H1 (cell line): Measurements from ENCODE around the gene TPSD1. TPM values are rescaled to one million over a fixed set of nuclear protein-coding genes. Genes with fewer than 3 reads are reported as not detected.

Source experiments
- CTCF ChIA-PET: fragments of 300-600 bp; sonication (Branson Sonifier 250); formaldehyde crosslinking; loops from one replicate; lab custom pipeline; 2021; ENCODE audit not compliant: partially characterized antibody; lab: Charles Lee
- POLR2A ChIA-PET: fragments of 300-600 bp; sonication (Branson Sonifier 250); formaldehyde crosslinking; loops from one replicate; lab custom pipeline; 2021; ENCODE audit warnings: inconsistent platforms; ENCODE audit not compliant: partially characterized antibody; lab: Charles Lee
- DNase-seq, 2 experiments: peaks; one replicate each; pipeline versions ENCODE4 v3.0.0 to v3.0.0-alpha.2; 2010 to 2022; ENCODE audit warnings: low spot score in 2 of 2, low read depth in 1 of 2, mixed read lengths in 1 of 2
- FAIRE-seq: peaks from 2 replicates; lab custom pipeline; 2011; peaks lifted over from hg19 to GRCh38; lab: Jason Lieb, UNC
- H2AFZ ChIP-seq: 2 replicates; pipeline ENCODE4 v1.8.1; 2012; ENCODE audit warnings: low read length, inconsistent platforms
- H2AK5ac ChIP-seq: 2 replicates; pipeline ENCODE4 v1.6.1; 2013; ENCODE audit warnings: low read depth, low read length
- H2BK120ac ChIP-seq: replicated peaks from 2 replicates; pipeline ENCODE3; 2013; ENCODE audit warnings: low read depth, low read length, inconsistent platforms
- H2BK12ac ChIP-seq: 2 replicates; pipeline ENCODE4 v1.6.1; 2013; ENCODE audit warnings: low read depth, low read length
- H2BK15ac ChIP-seq: 2 replicates; pipeline ENCODE4 v1.6.1; 2013; ENCODE audit warnings: low read length
- H2BK20ac ChIP-seq: 2 replicates; pipeline ENCODE4 v1.6.1; 2013; ENCODE audit warnings: low read length
- H2BK5ac ChIP-seq: 2 replicates; pipeline ENCODE4 v1.6.1; 2013; ENCODE audit warnings: low read depth, low read length
- H3K14ac ChIP-seq: 2 replicates; pipeline ENCODE4 v1.6.1; 2013; ENCODE audit warnings: inconsistent platforms; ENCODE audit not compliant: insufficient read length
- H3K18ac ChIP-seq: 2 replicates; pipeline ENCODE4 v1.6.1; 2013; ENCODE audit warnings: low read length; ENCODE audit errors: extremely low read depth
- H3K23ac ChIP-seq: 2 replicates; pipeline ENCODE4 v1.6.1; 2013; ENCODE audit warnings: inconsistent platforms; ENCODE audit not compliant: insufficient read length
- H3K23me2 ChIP-seq: 2 replicates; pipeline ENCODE4 v1.6.1; 2013; ENCODE audit warnings: low read depth, low read length
- H3K27ac ChIP-seq: 2 replicates; pipeline ENCODE4 v1.6.1; 2011; ENCODE audit warnings: low read depth, low read length, inconsistent platforms
- H3K27me3 ChIP-seq, 4 experiments: replicated peaks in 1 of 4; 1 replicate in 1 of 4; 2 replicates in 3 of 4; pipeline versions ENCODE4 v1.6.1 to v1.8.1; 2011 to 2013; ENCODE audit warnings: low read length in 3 of 4, mild to moderate bottlenecking in 3 of 4, inconsistent platforms in 2 of 4, mixed read lengths in 2 of 4, moderate library complexity in 1 of 4; ENCODE audit not compliant: control insufficient read depth in 3 of 4, insufficient read depth in 3 of 4; ENCODE audit errors: extremely low read depth in 1 of 4
- H3K36me3 ChIP-seq, 4 experiments: 2 replicates each; pipeline versions ENCODE4 v1.6.1 to v1.8.1; 2011 to 2013; ENCODE audit warnings: mild to moderate bottlenecking in 4 of 4, low read length in 3 of 4, moderate library complexity in 2 of 4, control low read depth in 1 of 4, inconsistent platforms in 1 of 4; ENCODE audit not compliant: insufficient read depth in 4 of 4, control insufficient read depth in 2 of 4
- H3K4ac ChIP-seq: replicated peaks from 2 replicates; pipeline ENCODE3; 2013; ENCODE audit warnings: low read length, low read depth, mixed read lengths, inconsistent platforms; ENCODE audit not compliant: insufficient read length
- H3K4me1 ChIP-seq, 4 experiments: replicated peaks in 1 of 4; 1 replicate in 1 of 4; 2 replicates in 3 of 4; pipeline versions ENCODE4 v1.6.1 to v1.8.1; 2011 to 2013; ENCODE audit warnings: low read length in 3 of 4, inconsistent platforms in 2 of 4, mixed read lengths in 1 of 4; ENCODE audit not compliant: insufficient read depth in 4 of 4, control insufficient read depth in 3 of 4
- H3K4me2 ChIP-seq, 2 experiments: 2 replicates each; pipeline versions ENCODE4 v1.6.1 to v1.8.1; 2011 to 2013; ENCODE audit warnings: low read depth in 2 of 2, low read length in 2 of 2, control low read depth in 1 of 2, inconsistent platforms in 1 of 2, mild to moderate bottlenecking in 1 of 2; ENCODE audit not compliant: insufficient read depth in 1 of 2
- H3K4me3 ChIP-seq, 4 experiments: fragments of 200-600, 300-600 bp in 1 of 4; sonication (generic), shearing (Covaris generic), sonication (Bioruptor Twin) in 1 of 4; 2 replicates each; pipeline versions ENCODE4 v1.5.1 to v1.8.1; 2011 to 2016; ENCODE audit warnings: low read length in 4 of 4, low read depth in 3 of 4, control low read depth in 2 of 4, inconsistent platforms in 2 of 4, mild to moderate bottlenecking in 2 of 4, mixed read lengths in 1 of 4, moderate library complexity in 1 of 4; ENCODE audit not compliant: insufficient read depth in 2 of 4; ENCODE audit errors: extremely low read depth in 1 of 4
- H3K56ac ChIP-seq: replicated peaks from 2 replicates; pipeline ENCODE3; 2013; ENCODE audit warnings: low read depth, mild to moderate bottlenecking, mixed read lengths, low read length, inconsistent platforms; ENCODE audit not compliant: insufficient read length
- H3K79me1 ChIP-seq: 2 replicates; pipeline ENCODE4 v1.6.1; 2013; ENCODE audit warnings: low read depth, low read length, control low read depth
- H3K79me2 ChIP-seq, 2 experiments: 2 replicates each; pipeline versions ENCODE4 v1.6.1 to v1.8.1; 2012 to 2013; ENCODE audit warnings: low read length in 2 of 2, mild to moderate bottlenecking in 2 of 2, inconsistent platforms in 1 of 2; ENCODE audit not compliant: insufficient read depth in 2 of 2, control insufficient read depth in 1 of 2
- H3K9ac ChIP-seq, 4 experiments: replicated peaks in 1 of 4; 1 replicate in 1 of 4; 2 replicates in 3 of 4; pipeline versions ENCODE4 v1.6.1 to v1.8.1; 2011 to 2013; ENCODE audit warnings: low read depth in 3 of 4, low read length in 3 of 4, control low read depth in 2 of 4, mild to moderate bottlenecking in 2 of 4, moderate library complexity in 2 of 4, inconsistent platforms in 1 of 4; ENCODE audit errors: extremely low read depth in 1 of 4
- H3K9me3 ChIP-seq, 2 experiments: 2 replicates each; pipeline versions ENCODE4 v1.6.1 to v1.8.1; 2012 to 2013; ENCODE audit warnings: mild to moderate bottlenecking in 2 of 2, moderate library complexity in 2 of 2, control low read depth in 1 of 2, inconsistent platforms in 1 of 2, low read depth in 1 of 2, low read length in 1 of 2, mixed read lengths in 1 of 2; ENCODE audit not compliant: insufficient read depth in 2 of 2
- H4K20me1 ChIP-seq, 2 experiments: replicated peaks in 1 of 2; 2 replicates each; pipeline versions ENCODE3 to v1.8.1; 2011 to 2013; ENCODE audit warnings: inconsistent platforms in 2 of 2, low read length in 2 of 2, mild to moderate bottlenecking in 1 of 2; ENCODE audit not compliant: insufficient read depth in 2 of 2, control insufficient read depth in 1 of 2
- H4K5ac ChIP-seq: 2 replicates; pipeline ENCODE4 v1.6.1; 2013; ENCODE audit warnings: low read length, low read depth, mixed read lengths, inconsistent platforms; ENCODE audit not compliant: insufficient read length
- H4K8ac ChIP-seq: 2 replicates; pipeline ENCODE4 v1.8.0; 2013; ENCODE audit warnings: mild to moderate bottlenecking, moderate library complexity, low read length, inconsistent platforms; ENCODE audit not compliant: insufficient read depth; ENCODE audit errors: extremely low read depth
- H4K91ac ChIP-seq: replicated peaks from 2 replicates; pipeline ENCODE3; 2013; ENCODE audit warnings: low read length, mixed read lengths, inconsistent platforms; ENCODE audit not compliant: insufficient read length
- CEBPB ChIP-seq: IDR thresholded peaks from 2 replicates; pipeline ENCODE4 v1.6.1; 2012; ENCODE audit warnings: low read depth, low read length
- SRF ChIP-seq: IDR thresholded peaks from 2 replicates; pipeline ENCODE4 v1.6.1; 2011; ENCODE audit warnings: mild to moderate bottlenecking, low read depth, low read length, moderate library complexity
- WGBS, 2 experiments: shearing (Covaris generic) in 1 of 2; methylation state at CpG; one replicate each; pipeline versions ENCODE4 v1.1.6 to v1.1.7; 2013 to 2015; ENCODE audit warnings: low lambda C conversion rate in 2 of 2, mixed read lengths in 2 of 2, inconsistent platforms in 1 of 2, low coverage in 1 of 2, missing lambda C conversion rate in 1 of 2; ENCODE audit not compliant: insufficient replicate concordance in 2 of 2, insufficient coverage in 1 of 2, insufficient read length in 1 of 2; ENCODE audit errors: extremely low coverage in 1 of 2, missing lambda C conversion rate in 1 of 2; 5-methylcytosine and 5-hydroxymethylcytosine counted together
- polyA plus RNA-seq, 7 experiments: library from polyadenylated mRNA; depleted of rRNA in 3 of 7; stranded (reverse) in 5 of 7; unstranded in 2 of 7; fragments of >200 nt in 5 of 7; fragments of 200-250 nt in 2 of 7; gene quantifications; 1 replicate in 5 of 7; 2 replicates in 1 of 7; 4 replicates in 1 of 7; pipeline versions ENCODE4 v1.2.1 to v1.2.3, GENCODE V29; 2011 to 2013; ENCODE audit warnings: missing spikeins in 2 of 7, mixed read lengths in 2 of 7
- total RNA-seq: library from RNA; stranded (reverse); fragmentation: NEBNext Ultra II Directional; extraction: Animal tissue kit (Norgen Biotek cat#: 25700); gene quantifications from 2 replicates; pipeline ENCODE4 v1.2.1, GENCODE V29; 2021

Gene TPSD1
- total and polyA plus RNA-seq, 2 of the 8 experiments (the other 6 are each of a cell fraction or from before 2014, with no cell fraction given), result 0.26 TPM; not detected in 1

GRCh38 chr16:1293921-1294656, 38.2 kb downstream of the TPSD1 start:
- Histone ChIP-seq H3K4me2 (no peak overlapping the region), H3K9me3 (no peaks in the 10 kb centered on the region), H3K27ac (no peak overlapping the region), H3K56ac (no peak overlapping the region), H2BK12ac (peak overlapping the region; percentile 75; the same call in 1 of the 2 replicates), H3K9ac (no peak overlapping the region), H3K14ac (no peak overlapping the region), H2BK5ac (no peak overlapping the region), H3K4me3 (no peak overlapping the region), H2AK5ac (no peak overlapping the region), H3K18ac (no peak overlapping the region; the same call in 1 of the 2 replicates), H2BK20ac (no peak overlapping the region), H3K79me2 (no peaks in the 10 kb centered on the region), H3K23ac (no peak overlapping the region), H4K8ac (no peak overlapping the region), H2BK120ac (no peak overlapping the region), H4K5ac (no peak overlapping the region), H3K4ac (no peak overlapping the region), H3K79me1 (no peaks in the 10 kb centered on the region), H2BK15ac (no peak overlapping the region), H2AFZ (no peak overlapping the region), H3K36me3 (no peaks in the 10 kb centered on the region), H4K91ac (no peak overlapping the region), H3K27me3 (peaks cover 2 to 26% (median 18%) of the 10 kb centered on the region in 4 experiments), H3K4me1 (peaks cover 3 to 12% (median 8%) of the 10 kb centered on the region in 4 experiments; a peak in 6 of 7 replicates), H3K23me2 (peaks cover 3% of the 10 kb centered on the region; the same call in 1 of the 2 replicates), H4K20me1 (peaks cover 0 to 2% of the 10 kb centered on the region in 2 experiments)
- ChIA-PET CTCF (interaction anchor here (0.9 kb wide), 1 partner anchor 902 kb away, joined by 4 read pairs; no protein-coding TSS in a partner anchor), POLR2A (interaction anchor here (0.9 to 2.3 kb wide), 5 partner anchors 10 to 162 kb away, joined by 3 to 7 read pairs (median 4); no protein-coding TSS in a partner anchor)
- no peak for DNase-seq
- FAIRE-seq, result no peak
- WGBS, 2 experiments, result 88% methylated on average over 11 of the region's 11 CpGs; no CpG with 5 or more reads in 1 of the 2 experiments
- TF ChIP-seq SRF (peak; percentile 64), CEBPB (no peak)
